ENCODE measurements around the gene MRPL58.

DNA sequence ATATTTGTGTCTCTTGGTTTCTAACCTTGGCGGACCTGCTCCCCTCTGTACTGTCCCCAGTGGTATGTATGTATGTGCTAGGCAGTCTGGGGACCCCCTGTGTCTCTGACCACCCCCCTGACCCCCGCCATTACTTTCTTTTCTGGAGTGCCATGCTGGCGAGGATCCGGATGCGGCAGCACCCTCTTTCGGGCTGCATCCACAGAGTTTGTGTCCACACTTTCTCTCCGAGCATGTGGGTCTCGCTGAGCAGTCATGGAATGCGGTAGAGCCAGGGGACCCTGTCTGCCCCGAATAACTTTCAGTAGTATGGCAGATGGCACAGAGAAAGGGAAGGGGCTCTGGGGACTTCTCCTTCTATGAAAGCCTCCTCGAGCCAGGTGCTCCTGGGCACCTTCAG, 51.6 kb downstream of the MRPL58 start:
- TF ChIP-seq SMAD1 (IDR thresholded peaks at IDR 0.05; ENCODE audit: low read depth, partially characterized antibody) (no peak), HDAC6 (IDR thresholded peaks at IDR 0.05; ENCODE audit: unreplicated experiment) (no peak), NFYB (IDR thresholded peaks at IDR 0.05; ENCODE audit: insufficient read depth, low read depth, low read length) (no peak), POLR2A (IDR thresholded peaks at IDR 0.05; ENCODE audit: low read depth, low read length) (no peak), CBFB (IDR thresholded peaks at IDR 0.05; ENCODE audit: low read depth) (no peak), RBBP5 (conservative IDR thresholded peaks at IDR 0.05) (no peak), MXI1 (IDR thresholded peaks at IDR 0.05; ENCODE audit: low read depth, low read length) (no peak)
- TF ChIP-seq, protein P1, sequence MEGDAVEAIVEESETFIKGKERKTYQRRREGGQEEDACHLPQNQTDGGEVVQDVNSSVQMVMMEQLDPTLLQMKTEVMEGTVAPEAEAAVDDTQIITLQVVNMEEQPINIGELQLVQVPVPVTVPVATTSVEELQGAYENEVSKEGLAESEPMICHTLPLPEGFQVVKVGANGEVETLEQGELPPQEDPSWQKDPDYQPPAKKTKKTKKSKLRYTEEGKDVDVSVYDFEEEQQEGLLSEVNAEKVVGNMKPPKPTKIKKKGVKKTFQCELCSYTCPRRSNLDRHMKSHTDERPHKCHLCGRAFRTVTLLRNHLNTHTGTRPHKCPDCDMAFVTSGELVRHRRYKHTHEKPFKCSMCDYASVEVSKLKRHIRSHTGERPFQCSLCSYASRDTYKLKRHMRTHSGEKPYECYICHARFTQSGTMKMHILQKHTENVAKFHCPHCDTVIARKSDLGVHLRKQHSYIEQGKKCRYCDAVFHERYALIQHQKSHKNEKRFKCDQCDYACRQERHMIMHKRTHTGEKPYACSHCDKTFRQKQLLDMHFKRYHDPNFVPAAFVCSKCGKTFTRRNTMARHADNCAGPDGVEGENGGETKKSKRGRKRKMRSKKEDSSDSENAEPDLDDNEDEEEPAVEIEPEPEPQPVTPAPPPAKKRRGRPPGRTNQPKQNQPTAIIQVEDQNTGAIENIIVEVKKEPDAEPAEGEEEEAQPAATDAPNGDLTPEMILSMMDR (IDR thresholded peaks at IDR 0.05 in 2 of 3, conservative IDR thresholded peaks at IDR 0.05 in 1 of 3; ENCODE audit: control insufficient read depth in 2 of 3, extremely low read depth in 1 of 3, insufficient read depth in 1 of 3, low read depth in 3 of 3, low read length in 3 of 3), result no peak
- TF ChIP-seq, protein P2, sequence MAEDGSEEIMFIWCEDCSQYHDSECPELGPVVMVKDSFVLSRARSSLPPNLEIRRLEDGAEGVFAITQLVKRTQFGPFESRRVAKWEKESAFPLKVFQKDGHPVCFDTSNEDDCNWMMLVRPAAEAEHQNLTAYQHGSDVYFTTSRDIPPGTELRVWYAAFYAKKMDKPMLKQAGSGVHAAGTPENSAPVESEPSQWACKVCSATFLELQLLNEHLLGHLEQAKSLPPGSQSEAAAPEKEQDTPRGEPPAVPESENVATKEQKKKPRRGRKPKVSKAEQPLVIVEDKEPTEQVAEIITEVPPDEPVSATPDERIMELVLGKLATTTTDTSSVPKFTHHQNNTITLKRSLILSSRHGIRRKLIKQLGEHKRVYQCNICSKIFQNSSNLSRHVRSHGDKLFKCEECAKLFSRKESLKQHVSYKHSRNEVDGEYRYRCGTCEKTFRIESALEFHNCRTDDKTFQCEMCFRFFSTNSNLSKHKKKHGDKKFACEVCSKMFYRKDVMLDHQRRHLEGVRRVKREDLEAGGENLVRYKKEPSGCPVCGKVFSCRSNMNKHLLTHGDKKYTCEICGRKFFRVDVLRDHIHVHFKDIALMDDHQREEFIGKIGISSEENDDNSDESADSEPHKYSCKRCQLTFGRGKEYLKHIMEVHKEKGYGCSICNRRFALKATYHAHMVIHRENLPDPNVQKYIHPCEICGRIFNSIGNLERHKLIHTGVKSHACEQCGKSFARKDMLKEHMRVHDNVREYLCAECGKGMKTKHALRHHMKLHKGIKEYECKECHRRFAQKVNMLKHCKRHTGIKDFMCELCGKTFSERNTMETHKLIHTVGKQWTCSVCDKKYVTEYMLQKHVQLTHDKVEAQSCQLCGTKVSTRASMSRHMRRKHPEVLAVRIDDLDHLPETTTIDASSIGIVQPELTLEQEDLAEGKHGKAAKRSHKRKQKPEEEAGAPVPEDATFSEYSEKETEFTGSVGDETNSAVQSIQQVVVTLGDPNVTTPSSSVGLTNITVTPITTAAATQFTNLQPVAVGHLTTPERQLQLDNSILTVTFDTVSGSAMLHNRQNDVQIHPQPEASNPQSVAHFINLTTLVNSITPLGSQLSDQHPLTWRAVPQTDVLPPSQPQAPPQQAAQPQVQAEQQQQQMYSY (CRISPR knock-in tag; IDR thresholded peaks at IDR 0.05), result no peak

Measured in GM12878 (cell line).